ENCODE data around the gene IDH3A. TPM values are rescaled to one million over a fixed set of nuclear protein-coding genes. Genes with fewer than 3 reads are reported as not detected.

The IDH3A gene
- total RNA-seq, 1 experiment from 2014 or later: 115 TPM

GRCh38 chr15:78208887-78209645, 59.9 kb downstream of the IDH3A start:
- Histone ChIP-seq H3K27me3 (ENCODE audit: insufficient read depth, low read length) (no peaks in the 10 kb centered on the region), H3K4me3 (replicated peaks in 1 of 2; ENCODE audit: low read depth in 1 of 2, low read length in 2 of 2) (no peak overlapping the region), H3K9me2 (ENCODE audit: insufficient read depth) (no peaks in the 10 kb centered on the region), H2AFZ (ENCODE audit: low read depth, low read length, poor library complexity, severe bottlenecking) (no peak overlapping the region), H3K9ac (ENCODE audit: low read length) (no peak overlapping the region), H3K9me3 (ENCODE audit: control insufficient read depth in 1 of 2, insufficient read depth in 1 of 2, low read depth in 1 of 2, low read length in 2 of 2) (no peaks in the 10 kb centered on the region), H3K27ac (ENCODE audit: low read depth, low read length) (no peak overlapping the region), H3K79me2 (ENCODE audit: insufficient read depth, low read length) (no peaks in the 10 kb centered on the region), H3K36me3 (ENCODE audit: control insufficient read depth in 1 of 2, insufficient read depth in 2 of 2, low read length in 2 of 2) (no peaks in the 10 kb centered on the region), H3K4me2 (ENCODE audit: low read length) (no peak overlapping the region), H3K4me1 (ENCODE audit: control insufficient read depth in 1 of 2, insufficient read depth in 2 of 2, low read length in 2 of 2) (peaks cover 30 to 62% of the 10 kb centered on the region in 2 experiments), H4K20me1 (ENCODE audit: insufficient read depth) (no peaks in the 10 kb centered on the region)
- no TSS peak for BruUV-seq (replicated peaks)
- ATAC-seq: no peak
- RAD21 ChIA-PET (ENCODE audit: low non-redundant PET in 1 of 2, low total read pairs in 2 of 2, uncharacterized antibody in 2 of 2, unreplicated experiment in 2 of 2): no interaction called here
- TF ChIP-seq REST (IDR thresholded peaks at IDR 0.05; ENCODE audit: low read depth) (no peak), EGR1 (IDR thresholded peaks at IDR 0.05; ENCODE audit: low read depth) (no peak), EZH2 (IDR thresholded peaks at IDR 0.05) (no peak), ZBTB33 (IDR thresholded peaks at IDR 0.05; ENCODE audit: extremely low read depth, insufficient replicate concordance, low read length) (no peak), RAD21 (IDR thresholded peaks at IDR 0.05; ENCODE audit: low read depth) (no peak), CEBPB (IDR thresholded peaks at IDR 0.05; ENCODE audit: low read depth) (no peak), SP1 (IDR thresholded peaks at IDR 0.05; ENCODE audit: low read depth) (no peak), ELF1 (IDR thresholded peaks at IDR 0.05; ENCODE audit: borderline replicate concordance, low read depth) (no peak), YY1 (IDR thresholded peaks at IDR 0.05; ENCODE audit: extremely low read depth, insufficient replicate concordance, low read depth, low read length) (no peak), SRF (IDR thresholded peaks at IDR 0.05; ENCODE audit: low read depth) (no peak), FOSL1 (IDR thresholded peaks at IDR 0.05; ENCODE audit: low read depth) (no peak)
- POLR2A ChIA-PET: no interaction called here
- intact Hi-C loops (cut with micrococcal nuclease): no loop called here
- no peak for DNase-seq (ENCODE audit: low read depth, low spot score)
- CTCF ChIA-PET: no interaction called here
